ENCODE measurements around the gene KHK. TPM values are rescaled to one million over a fixed set of nuclear protein-coding genes. Genes with fewer than 3 reads are reported as not detected.
"Not testable (repeated sequence)": the region's sequence is repeated elsewhere in the genome, so short reads cannot be mapped to it uniquely, and the experiment has no call there.

KHK gene
- total RNA-seq, 2 experiments from 2014 or later = 6.7 to 9.5 TPM

DNA sequence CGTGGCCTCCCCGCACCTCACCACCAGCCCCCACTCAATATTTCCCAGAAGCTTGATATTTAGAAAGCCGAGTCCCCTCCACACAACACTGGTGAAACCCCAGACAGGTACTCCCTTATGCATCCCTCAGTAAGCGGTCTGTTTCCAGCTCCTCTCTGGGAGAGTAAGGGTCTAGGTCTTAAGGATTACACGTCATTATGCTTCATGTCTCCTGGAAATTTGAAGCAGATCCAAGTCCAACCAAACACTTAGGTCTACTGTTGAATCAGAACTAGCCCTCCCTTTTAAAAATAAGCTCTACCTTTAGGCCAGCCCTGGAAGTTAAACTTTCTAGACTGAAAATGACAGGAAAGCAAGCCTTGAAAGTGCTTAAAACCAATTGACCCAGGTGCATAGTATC is 13.7 kb upstream of the KHK start:
- no peaks in the 10 kb centered on the region for H3K27me3 Mint-ChIP-seq
- POLR2A ChIA-PET = interaction anchor here (0.8 to 5.3 kb wide), 4 partner anchors 10 to 139 kb away, joined by 3 to 40 read pairs (median 16); partner anchors contain the start of genes ATRAID and SLC5A6
- intact Hi-C loops (cut with micrococcal nuclease) = no loop called here

DNA sequence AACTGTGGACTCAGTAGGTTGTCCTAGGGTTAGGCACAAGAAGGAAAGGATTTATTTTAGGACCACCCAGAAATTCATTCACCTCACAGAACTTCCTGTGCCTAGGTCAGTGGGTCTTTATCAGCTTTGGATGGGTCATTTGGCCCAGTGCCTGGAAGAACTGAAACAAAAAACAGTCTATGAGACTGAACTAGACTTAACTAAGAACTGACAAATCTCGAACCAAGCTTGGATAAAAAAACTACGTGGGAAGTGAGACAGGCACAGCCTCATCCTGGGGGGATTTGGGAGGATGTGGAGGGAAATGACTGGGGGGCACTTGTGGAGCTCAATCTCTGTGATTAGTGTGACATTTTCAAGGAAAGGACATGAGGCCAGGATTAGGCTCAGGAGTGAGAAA is 12.8 kb upstream of the KHK start:
- Mint-ChIP-seq H3K36me3 (ENCODE audit: low read depth) (peaks cover 17% of the 10 kb centered on the region), H3K27ac (peak overlapping the region; percentile 26), H3K4me3 (no peak overlapping the region), H3K27me3 (no peaks in the 10 kb centered on the region), H3K9me3 (no peaks in the 10 kb centered on the region), H3K4me1 (ENCODE audit: low read depth) (peaks cover 62% of the 10 kb centered on the region)
- intact Hi-C loops (cut with micrococcal nuclease) = no loop called here
- TF ChIP-seq, protein P1, sequence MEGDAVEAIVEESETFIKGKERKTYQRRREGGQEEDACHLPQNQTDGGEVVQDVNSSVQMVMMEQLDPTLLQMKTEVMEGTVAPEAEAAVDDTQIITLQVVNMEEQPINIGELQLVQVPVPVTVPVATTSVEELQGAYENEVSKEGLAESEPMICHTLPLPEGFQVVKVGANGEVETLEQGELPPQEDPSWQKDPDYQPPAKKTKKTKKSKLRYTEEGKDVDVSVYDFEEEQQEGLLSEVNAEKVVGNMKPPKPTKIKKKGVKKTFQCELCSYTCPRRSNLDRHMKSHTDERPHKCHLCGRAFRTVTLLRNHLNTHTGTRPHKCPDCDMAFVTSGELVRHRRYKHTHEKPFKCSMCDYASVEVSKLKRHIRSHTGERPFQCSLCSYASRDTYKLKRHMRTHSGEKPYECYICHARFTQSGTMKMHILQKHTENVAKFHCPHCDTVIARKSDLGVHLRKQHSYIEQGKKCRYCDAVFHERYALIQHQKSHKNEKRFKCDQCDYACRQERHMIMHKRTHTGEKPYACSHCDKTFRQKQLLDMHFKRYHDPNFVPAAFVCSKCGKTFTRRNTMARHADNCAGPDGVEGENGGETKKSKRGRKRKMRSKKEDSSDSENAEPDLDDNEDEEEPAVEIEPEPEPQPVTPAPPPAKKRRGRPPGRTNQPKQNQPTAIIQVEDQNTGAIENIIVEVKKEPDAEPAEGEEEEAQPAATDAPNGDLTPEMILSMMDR (IDR thresholded peaks at IDR 0.05) = no peak
- ChIA-PET POLR2A (interaction anchor here (0.6 to 5.3 kb wide), 6 partner anchors 10 to 307 kb away, joined by 3 to 40 read pairs (median 6); partner anchors contain the start of genes AGBL5 and ZNF513), CTCF (interaction anchor here (0.6 to 4.9 kb wide), 6 partner anchors 8 to 1943 kb away, joined by 3 to 32 read pairs (median 4); partner anchors contain the start of genes AGBL5 and KHK)
- DNase-seq (no peak), ATAC-seq (no peak)

More for the DNA sequence above, 13.7 kb upstream of the KHK start:
- no peaks in the 10 kb centered on the region for H3K9me3 Mint-ChIP-seq
- H3K4me3 Mint-ChIP-seq = peak overlapping the region; percentile 81
- H3K27ac Mint-ChIP-seq = peak overlapping the region; percentile 92
- H3K36me3 Mint-ChIP-seq (ENCODE audit: low read depth) = peaks cover 23% of the 10 kb centered on the region
- TF ChIP-seq, protein P1 (IDR thresholded peaks at IDR 0.05) = no peak
- ATAC-seq (no peak), DNase-seq (no peak)
- H3K4me1 Mint-ChIP-seq (ENCODE audit: low read depth) = peaks cover 70% of the 10 kb centered on the region
- CTCF ChIA-PET = interaction anchor here (1.0 to 4.9 kb wide), 3 partner anchors 9 to 207 kb away, joined by 3 to 32 read pairs (median 26); partner anchors contain the start of gene AGBL5

DNA sequence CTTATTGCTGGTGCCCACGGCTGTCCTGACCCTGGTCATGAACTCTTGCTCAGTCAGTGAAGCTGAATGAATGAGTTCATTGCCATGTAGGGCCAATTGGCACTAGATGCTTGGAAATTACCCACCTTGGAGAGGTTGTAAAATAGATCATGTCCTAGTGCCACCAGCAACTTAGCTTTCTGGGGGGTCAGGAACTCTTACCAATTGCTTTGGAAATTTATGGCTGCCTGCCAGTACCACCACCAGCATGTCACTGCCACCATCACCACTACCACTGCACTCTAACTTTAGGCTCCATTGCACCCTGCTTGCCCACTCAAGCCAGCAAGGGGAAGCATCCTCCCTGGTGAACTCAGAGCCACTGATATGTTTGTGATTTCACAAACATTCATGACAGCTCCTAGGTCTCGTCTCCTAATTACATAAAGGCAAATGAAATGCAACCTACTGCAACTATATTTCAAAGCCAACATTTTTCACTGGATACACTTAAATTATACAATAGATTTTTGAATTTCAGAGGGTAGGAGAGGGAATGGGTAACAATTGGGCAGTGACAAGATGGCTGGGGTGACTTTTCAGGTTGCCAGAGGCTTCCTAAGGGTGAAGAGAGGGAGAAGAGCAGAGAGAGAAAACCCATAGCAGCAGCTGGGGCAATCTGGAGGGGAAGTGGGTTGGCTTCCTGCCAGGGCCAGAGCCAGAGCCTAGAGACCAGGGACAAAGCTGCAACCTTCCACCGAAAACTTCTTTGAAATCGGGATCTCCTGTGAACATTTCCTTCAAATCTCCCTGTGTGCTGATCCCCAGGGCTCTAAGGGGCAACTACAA is 11.6 kb upstream of the KHK start:
- POLR2A ChIA-PET = interaction anchor here (0.9 to 5.3 kb wide), 5 partner anchors 8 to 45 kb away, joined by 3 to 40 read pairs (median 8); partner anchors contain the start of gene AGBL5
- CTCF ChIA-PET = interaction anchor here (0.9 to 1.8 kb wide), 4 partner anchors 12 to 113 kb away, joined by 3 to 5 read pairs (median 3); partner anchors contain the start of gene KHK
- peaks cover 53% of the 10 kb centered on the region for H3K4me1 Mint-ChIP-seq (ENCODE audit: low read depth)
- ATAC-seq = no peak
- H3K27me3 Mint-ChIP-seq = no peaks in the 10 kb centered on the region
- intact Hi-C loops (cut with micrococcal nuclease) = no loop called here
- H3K36me3 Mint-ChIP-seq (ENCODE audit: low read depth) = peaks cover 5% of the 10 kb centered on the region
- TF ChIP-seq, protein P1 (IDR thresholded peaks at IDR 0.05) = no peak
- no peaks in the 10 kb centered on the region for H3K9me3 Mint-ChIP-seq
- peak overlapping the region; percentile 57 for H3K27ac Mint-ChIP-seq
- no peak overlapping the region for H3K4me3 Mint-ChIP-seq
- peak; percentile 59 for DNase-seq

DNA sequence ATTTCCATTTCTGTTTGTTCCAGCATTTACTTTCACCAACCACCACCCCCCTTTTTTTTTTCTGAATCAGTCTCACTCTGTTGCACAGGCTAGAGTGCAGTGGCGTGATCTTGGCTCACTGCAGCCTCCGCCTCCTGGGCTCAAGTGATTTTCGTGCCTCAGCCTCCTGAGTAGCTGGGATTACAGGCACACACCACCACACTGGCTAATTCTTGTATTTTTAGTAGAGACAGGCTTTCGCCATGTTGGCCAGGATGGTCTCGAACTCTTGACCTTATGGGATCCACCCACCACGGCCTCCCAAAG is 11.1 kb upstream of the KHK start:
- H3K27me3 Mint-ChIP-seq; H3K4me3 Mint-ChIP-seq; ATAC-seq; H3K9me3 Mint-ChIP-seq; H3K36me3 Mint-ChIP-seq (ENCODE audit: low read depth); intact Hi-C loops (cut with micrococcal nuclease): not testable (repeated sequence)
- DNase-seq = peak; percentile 36
- ChIA-PET POLR2A (interaction anchor here (5.3 kb wide), 1 partner anchor 8 kb away, joined by 40 read pairs; no protein-coding TSS in a partner anchor), CTCF (interaction anchor here (0.9 to 1.8 kb wide), 3 partner anchors 18 to 113 kb away, joined by 3 to 5 read pairs (median 3); no protein-coding TSS in a partner anchor)
- peaks cover 53% of the 10 kb centered on the region for H3K4me1 Mint-ChIP-seq (ENCODE audit: low read depth)
- H3K27ac Mint-ChIP-seq = peak overlapping the region; percentile 57

DNA sequence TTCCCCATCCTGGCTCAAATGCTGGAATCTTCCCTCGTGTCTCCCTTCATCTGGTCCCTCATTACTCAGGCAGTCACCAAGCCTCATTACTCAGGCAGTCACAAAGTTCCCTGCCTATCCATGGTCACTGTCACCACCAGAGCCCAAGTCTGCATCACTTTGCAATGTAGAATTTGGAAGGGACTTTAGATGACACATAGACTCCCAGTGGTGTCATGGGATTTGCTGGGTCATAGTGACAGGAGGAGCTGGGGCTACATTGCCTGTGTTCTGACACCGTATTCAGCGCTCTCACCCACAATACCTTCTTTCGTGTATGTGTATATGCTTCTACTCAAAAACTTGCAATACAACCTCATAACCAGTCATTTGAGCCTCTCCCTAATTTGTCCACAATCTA is 10.2 kb upstream of the KHK start:
- H3K4me3 Mint-ChIP-seq = no peak overlapping the region
- DNase-seq (no peak), ATAC-seq (no peak)
- ChIA-PET CTCF (interaction anchor here (1.0 kb wide), 1 partner anchor 9 kb away, joined by 3 read pairs; no protein-coding TSS in a partner anchor), POLR2A (interaction anchor here (1.4 to 1.8 kb wide), 2 partner anchors 9 to 25 kb away, joined by 5 to 8 read pairs; partner anchors contain the start of gene AGBL5)
- H3K27me3 Mint-ChIP-seq = no peaks in the 10 kb centered on the region
- H3K27ac Mint-ChIP-seq = peak overlapping the region; percentile 44
- no peaks in the 10 kb centered on the region for H3K36me3 Mint-ChIP-seq (ENCODE audit: low read depth)
- peaks cover 56% of the 10 kb centered on the region for H3K4me1 Mint-ChIP-seq (ENCODE audit: low read depth)
- TF ChIP-seq, protein P1 (IDR thresholded peaks at IDR 0.05) = no peak
- intact Hi-C loops (cut with micrococcal nuclease) = no loop called here
- no peaks in the 10 kb centered on the region for H3K9me3 Mint-ChIP-seq

Measured in activated CD8-positive, alpha-beta T cell treated with anti-CD3 and anti-CD28 coated beads for 36 hours (primary cell).